ENCODE measurements around the gene APEX2.

APEX2 gene

GRCh38 chrX:54992911-54993622 is 7.1 kb upstream of the APEX2 start:
- no peak for DNase-seq (ENCODE audit: low read depth in 1 of 2, low spot score in 1 of 2)
- no peak overlapping the region for H3K4me3 ChIP-seq (replicated peaks; ENCODE audit: insufficient read depth, low read length)
- TF ChIP-seq REST (IDR thresholded peaks at IDR 0.05; ENCODE audit: insufficient replicate concordance, low read depth) = no peak
- no peak for TF ChIP-seq SPI1 (IDR thresholded peaks at IDR 0.05; ENCODE audit: borderline replicate concordance, low read depth)
- TF ChIP-seq CTCF (IDR thresholded peaks at IDR 0.05; ENCODE audit: insufficient read depth, low read length) = no peak
- no peak for TF ChIP-seq POLR2AphosphoS5 (IDR thresholded peaks at IDR 0.05; ENCODE audit: low read depth)
- H3K27me3 ChIP-seq (ENCODE audit: insufficient read depth, poor library complexity, severe bottlenecking) = no peaks in the 10 kb centered on the region
- no peak overlapping the region for H3K27ac ChIP-seq (replicated peaks)

DNA sequence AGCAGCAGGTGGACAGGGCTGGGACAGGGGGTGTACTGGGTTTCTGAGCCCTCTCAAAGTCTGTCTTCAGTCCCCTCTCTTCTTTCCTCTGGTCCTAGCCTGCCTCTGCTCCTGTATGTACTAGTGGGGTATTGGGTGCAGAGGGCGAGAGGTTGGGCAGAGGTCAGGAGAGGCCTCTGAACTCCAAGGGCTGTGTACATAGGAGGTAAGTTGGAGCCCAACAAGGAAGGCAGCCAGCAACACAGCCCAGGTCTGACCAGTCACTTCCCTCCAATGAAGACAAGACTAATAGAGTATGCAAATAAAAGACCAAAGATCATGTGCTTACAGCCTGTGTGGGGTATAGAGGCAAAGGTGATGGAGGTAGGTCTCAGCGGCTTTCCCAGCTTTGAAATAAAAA is 6.1 kb upstream of the APEX2 start, which contains the start of gene PFKFB1:
Gene PFKFB1 (minus strand): TSS at position 90 of the 400 bp plus-strand sequence. CDS start 181 bp downstream, outside the sequence.
- TF ChIP-seq SPI1 (IDR thresholded peaks at IDR 0.05; ENCODE audit: borderline replicate concordance, low read depth) (no peak), POLR2AphosphoS5 (IDR thresholded peaks at IDR 0.05; ENCODE audit: low read depth) (no peak), REST (IDR thresholded peaks at IDR 0.05; ENCODE audit: insufficient replicate concordance, low read depth) (no peak), GABPA (IDR thresholded peaks at IDR 0.05; ENCODE audit: low read depth) (no peak), CTCF (IDR thresholded peaks at IDR 0.05; ENCODE audit: insufficient read depth, low read length) (no peak)
- H3K27me3 ChIP-seq (ENCODE audit: insufficient read depth, poor library complexity, severe bottlenecking) = no peaks in the 10 kb centered on the region
- no peak within 1 kb of the TSS for H3K4me3 ChIP-seq (replicated peaks; ENCODE audit: insufficient read depth, low read length)
- no peak for DNase-seq (ENCODE audit: low read depth in 1 of 2, low spot score in 1 of 2)
- no peak within 1 kb of the TSS for H3K27ac ChIP-seq (replicated peaks)

DNA sequence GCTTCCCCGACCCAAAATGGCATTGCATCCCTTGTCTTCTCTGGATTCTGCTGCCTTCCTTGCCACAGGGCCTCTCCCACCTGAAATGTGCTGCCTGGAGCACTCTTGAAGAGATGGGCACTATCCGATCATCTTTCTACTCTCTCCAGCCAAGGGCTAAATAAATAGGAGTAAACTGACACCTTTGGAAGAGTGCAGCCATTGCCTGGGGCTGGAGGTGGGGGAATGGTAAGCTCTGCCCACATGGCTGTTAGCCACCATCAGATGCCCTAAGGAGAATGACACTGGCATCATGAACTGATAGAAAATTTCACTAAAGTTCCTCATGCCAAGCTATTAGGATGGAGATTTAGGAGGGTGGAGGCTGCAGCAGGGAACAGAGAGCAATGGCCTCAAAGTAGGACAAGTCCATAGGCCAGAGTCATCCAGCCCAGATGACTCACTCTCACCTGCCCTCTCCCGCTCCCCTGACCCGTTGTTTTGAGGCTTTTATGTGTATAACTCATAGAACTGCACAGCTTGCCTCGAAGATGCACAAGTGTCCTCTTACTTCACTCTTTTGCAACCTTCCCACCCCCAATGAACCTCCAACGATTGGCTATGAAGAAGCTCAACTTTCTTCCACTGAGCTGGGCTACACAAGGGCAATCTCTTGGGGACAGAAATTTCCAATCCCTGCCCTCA is 5.4 kb upstream of the APEX2 start:
- TF ChIP-seq CTCF (IDR thresholded peaks at IDR 0.05; ENCODE audit: insufficient read depth, low read length) (no peak), GABPA (IDR thresholded peaks at IDR 0.05; ENCODE audit: low read depth) (no peak), REST (IDR thresholded peaks at IDR 0.05; ENCODE audit: insufficient replicate concordance, low read depth) (no peak), SPI1 (IDR thresholded peaks at IDR 0.05; ENCODE audit: borderline replicate concordance, low read depth) (no peak), POLR2AphosphoS5 (IDR thresholded peaks at IDR 0.05; ENCODE audit: low read depth) (no peak)
- Histone ChIP-seq H3K4me3 (replicated peaks; ENCODE audit: insufficient read depth, low read length) (no peak overlapping the region), H3K27me3 (ENCODE audit: insufficient read depth, poor library complexity, severe bottlenecking) (no peaks in the 10 kb centered on the region), H3K27ac (replicated peaks) (no peak overlapping the region)
- DNase-seq (ENCODE audit: low read depth in 1 of 2, low spot score in 1 of 2) = no peak
